BLaER1 treated with 17β-estradiol and CSF1 and Interleukin-3, amounts not matched to agents 10 nM and 100 nM (cell line): ENCODE measurements around the gene MRTFB.
A peak's percentile ranks its signal among the peaks of the same experiment; 100 is the strongest.
"Not testable (repeated sequence)": the region's sequence is repeated elsewhere in the genome, so short reads cannot be mapped to it uniquely, and the experiment has no call there.

Experiments
- H3K27ac ChIP-seq, 11 experiments: shearing (Covaris generic); formaldehyde crosslinking; 2 replicates each; pipeline ENCODE4 v1.8.1; 2022
- H3K27me3 ChIP-seq, 11 experiments: shearing (Covaris generic); formaldehyde crosslinking; 2 replicates each; pipeline ENCODE4 v1.8.1; 2022
- H3K36me3 ChIP-seq, 11 experiments: shearing (Covaris generic); formaldehyde crosslinking; 2 replicates each; pipeline ENCODE4 v1.8.1; 2022
- H3K4me1 ChIP-seq, 10 experiments: shearing (Covaris generic); formaldehyde crosslinking; 2 replicates each; pipeline ENCODE4 v1.8.1; 2022
- H3K4me2 ChIP-seq, 11 experiments: shearing (Covaris generic); formaldehyde crosslinking; 2 replicates each; pipeline ENCODE4 v1.8.1; 2022
- H3K4me3 ChIP-seq, 10 experiments: shearing (Covaris generic); formaldehyde crosslinking; 2 replicates each; pipeline ENCODE4 v1.8.1; 2022
- H3K9ac ChIP-seq, 11 experiments: shearing (Covaris generic); formaldehyde crosslinking; 2 replicates each; pipeline ENCODE4 v1.8.1; 2022
- H3K9me3 ChIP-seq, 11 experiments: shearing (Covaris generic); formaldehyde crosslinking; replicated peaks in 1 of 11; 2 replicates each; pipeline ENCODE4 v1.8.1; 2022
- H4K20me1 ChIP-seq, 11 experiments: shearing (Covaris generic); formaldehyde crosslinking; 2 replicates each; pipeline ENCODE4 v1.8.1; 2022
- Cebpa-rat ChIP-seq, 11 experiments: shearing (Covaris generic); IDR thresholded peaks; 2 replicates each; pipeline ENCODE4 v1.8.1; 2022

Gene MRTFB

DNA sequence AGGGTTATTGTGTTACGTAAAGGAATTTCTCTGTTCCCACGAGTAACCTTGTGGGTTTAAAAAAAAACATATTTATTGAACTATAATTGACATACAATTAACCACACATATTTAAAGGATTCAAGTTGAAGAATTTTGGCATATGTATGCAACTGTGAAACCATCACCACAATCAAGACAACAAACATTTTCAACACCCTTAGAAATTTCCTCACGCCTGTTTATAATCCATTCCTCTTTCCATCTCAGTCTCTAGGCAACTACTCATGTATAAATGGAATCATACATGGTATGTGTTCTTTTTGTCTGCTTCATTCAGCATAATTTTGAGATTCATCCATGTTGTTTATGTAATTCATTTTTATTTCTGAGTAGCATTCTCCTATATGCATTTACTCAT lies 104.0 kb downstream of the MRTFB start:
- H3K4me1 ChIP-seq = no peaks in the 10 kb centered on the region
- no peak overlapping the region for H3K4me2 ChIP-seq
- no peak for TF ChIP-seq Cebpa-rat (IDR thresholded peaks at IDR 0.05)
- H3K27ac ChIP-seq = no peak overlapping the region
- H3K9ac ChIP-seq = no peak overlapping the region
- H3K4me3 ChIP-seq = no peak overlapping the region
- peaks cover 11 to 29% (median 16%) of the 10 kb centered on the region in 11 experiments; a peak in 21 of 22 replicates for H3K9me3 ChIP-seq
- H3K27me3 ChIP-seq = no peaks in the 10 kb centered on the region
- H4K20me1 ChIP-seq = no peaks in the 10 kb centered on the region
- H3K36me3 ChIP-seq = peaks cover 0 to 14% (median 3%) of the 10 kb centered on the region in 11 experiments; a peak in 4 of 22 replicates

DNA sequence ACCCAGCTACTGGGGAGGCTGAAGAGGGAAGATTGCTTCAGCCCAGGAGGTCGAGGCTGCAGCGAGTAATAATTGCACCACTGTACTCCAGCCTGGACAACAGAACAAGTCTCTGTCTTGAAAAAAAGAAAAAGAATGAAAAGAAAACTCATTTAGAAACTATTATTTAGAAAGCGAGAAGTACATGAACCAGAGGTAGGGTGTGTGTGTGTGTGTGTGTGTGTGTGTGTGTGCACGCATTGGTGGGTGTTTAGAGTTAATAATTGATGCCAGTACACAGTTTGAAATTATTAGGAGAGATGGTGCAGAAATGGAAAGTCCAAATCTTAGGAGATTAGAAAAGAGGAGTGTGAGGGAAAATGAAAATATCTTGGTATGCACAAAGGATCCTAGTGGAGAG lies 106.6 kb downstream of the MRTFB start:
- Histone ChIP-seq H3K9ac (no peak overlapping the region), H3K4me2 (no peak overlapping the region), H3K4me3 (no peak overlapping the region), H3K36me3 (peaks cover 0 to 10% (median 0%) of the 10 kb centered on the region in 11 experiments; a peak in 3 of 22 replicates), H4K20me1 (no peaks in the 10 kb centered on the region), H3K9me3 (peaks cover 3 to 17% (median 8%) of the 10 kb centered on the region in 11 experiments; a peak in 18 of 22 replicates), H3K4me1 (peaks cover 0 to 23% (median 13%) of the 10 kb centered on the region in 10 experiments; a peak in 13 of 20 replicates), H3K27ac (no peak overlapping the region), H3K27me3 (no peaks in the 10 kb centered on the region)
- TF ChIP-seq Cebpa-rat (IDR thresholded peaks at IDR 0.05) = no peak

DNA sequence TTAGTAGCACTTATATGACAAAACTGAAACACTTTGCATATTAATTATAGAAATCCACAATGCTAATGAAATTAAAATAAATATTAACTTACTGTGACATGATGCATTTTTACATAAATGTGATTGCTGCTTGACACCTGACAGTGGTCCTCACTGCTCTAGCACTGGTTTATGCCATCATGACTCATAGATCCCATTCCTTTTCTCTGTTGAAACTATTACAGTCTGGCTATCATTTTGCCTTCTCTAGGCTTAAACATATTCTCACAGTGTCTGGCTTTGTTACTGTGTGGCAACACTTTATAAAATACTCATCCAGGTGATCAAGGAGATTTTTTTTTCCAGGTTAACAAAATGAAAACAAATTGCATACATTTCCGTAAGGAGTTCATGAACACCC lies 108.0 kb downstream of the MRTFB start:
- Histone ChIP-seq H3K4me2 (no peak overlapping the region), H3K9me3 (peaks cover 0 to 7% (median 5%) of the 10 kb centered on the region in 11 experiments; a peak in 14 of 22 replicates), H4K20me1 (no peaks in the 10 kb centered on the region), H3K4me3 (no peak overlapping the region), H3K36me3 (peaks cover 0 to 10% (median 0%) of the 10 kb centered on the region in 11 experiments; a peak in 3 of 22 replicates), H3K27me3 (no peaks in the 10 kb centered on the region), H3K9ac (no peak overlapping the region), H3K27ac (no peak overlapping the region), H3K4me1 (peaks cover 0 to 23% (median 13%) of the 10 kb centered on the region in 10 experiments; a peak in 13 of 20 replicates)
- TF ChIP-seq Cebpa-rat (IDR thresholded peaks at IDR 0.05) = no peak

DNA sequence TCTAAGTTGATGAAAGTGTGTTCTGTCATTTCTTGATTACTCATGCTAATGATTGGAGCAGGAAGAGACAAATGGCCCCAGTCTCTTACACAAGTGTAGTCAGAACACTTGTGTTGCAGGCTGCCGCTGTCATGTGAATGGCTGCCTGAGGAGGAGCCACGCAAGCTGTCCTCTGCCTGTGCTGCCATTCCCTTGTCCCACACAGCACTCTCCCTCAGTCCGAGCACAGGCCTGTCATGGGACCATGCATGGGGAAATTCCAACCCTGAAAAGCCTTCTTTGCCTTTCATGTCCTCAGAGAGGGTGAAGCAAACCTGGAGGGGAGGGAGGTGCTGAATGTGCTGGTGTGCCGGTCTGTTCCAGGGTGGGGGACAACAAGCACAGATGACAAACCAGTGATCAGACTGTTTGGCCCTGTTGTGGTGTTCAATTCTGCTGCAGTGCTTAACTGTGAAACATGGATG lies 109.4 kb downstream of the MRTFB start:
- H4K20me1 ChIP-seq = no peaks in the 10 kb centered on the region
- no peaks in the 10 kb centered on the region for H3K27me3 ChIP-seq
- H3K36me3 ChIP-seq = peaks cover 0 to 6% (median 0%) of the 10 kb centered on the region in 11 experiments; a peak in 1 of 22 replicates
- TF ChIP-seq Cebpa-rat (IDR thresholded peaks at IDR 0.05) = no peak
- H3K27ac ChIP-seq = peak overlapping the region in 4 of 11 experiments; percentile 3 to 24 (median 12); a peak in 3 of 22 replicates
- H3K9me3 ChIP-seq = no peaks in the 10 kb centered on the region
- H3K4me1 ChIP-seq = peaks cover 0 to 23% (median 13%) of the 10 kb centered on the region in 10 experiments; a peak in 13 of 20 replicates
- H3K4me3 ChIP-seq = no peak overlapping the region
- H3K4me2 ChIP-seq = peak overlapping the region in 6 of 11 experiments; percentile 3 to 65 (median 50); a peak in 11 of 22 replicates
- H3K9ac ChIP-seq = no peak overlapping the region

GRCh38 chr16:14181371-14182050 lies 110.4 kb downstream of the MRTFB start:
- H3K27me3 ChIP-seq = no peaks in the 10 kb centered on the region
- H3K4me3 ChIP-seq = no peak overlapping the region
- peak overlapping the region in 5 of 11 experiments; percentile 27 to 45 (median 38); a peak in 8 of 22 replicates for H3K4me2 ChIP-seq
- H3K4me1 ChIP-seq = peaks cover 0 to 31% (median 16%) of the 10 kb centered on the region in 10 experiments; a peak in 13 of 20 replicates
- peaks cover 0 to 6% (median 0%) of the 10 kb centered on the region in 11 experiments; a peak in 1 of 22 replicates for H3K36me3 ChIP-seq
- H3K27ac ChIP-seq = no peak overlapping the region; a peak in 1 of 22 replicates
- peaks cover 0 to under 1% (median 0%) of the 10 kb centered on the region in 11 experiments; a peak in 2 of 22 replicates for H4K20me1 ChIP-seq
- no peak for TF ChIP-seq Cebpa-rat (IDR thresholded peaks at IDR 0.05)
- no peak overlapping the region for H3K9ac ChIP-seq
- H3K9me3 ChIP-seq = no peaks in the 10 kb centered on the region

DNA sequence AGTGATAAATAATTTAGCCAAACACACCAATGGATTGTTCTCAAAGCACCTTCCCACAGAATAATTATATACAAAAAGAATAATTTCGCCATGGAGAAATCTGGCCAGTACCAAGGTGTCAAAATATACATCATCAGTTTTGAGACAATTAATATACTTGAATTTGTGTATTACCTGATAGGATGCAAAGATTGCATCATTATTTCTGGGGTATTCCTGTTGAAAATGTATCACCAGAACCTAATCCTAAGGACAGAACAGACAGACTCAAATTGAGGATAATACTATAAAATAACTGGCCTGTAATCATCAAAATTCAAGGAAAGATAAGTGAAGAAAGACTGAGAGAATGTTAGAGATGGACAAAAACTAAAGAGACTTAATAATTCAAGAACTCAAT lies 111.9 kb downstream of the MRTFB start:
- H3K27ac ChIP-seq = no peak overlapping the region
- H3K4me2 ChIP-seq = no peak overlapping the region
- H3K9ac ChIP-seq = no peak overlapping the region
- H3K36me3 ChIP-seq = peaks cover 0 to 6% (median 0%) of the 10 kb centered on the region in 11 experiments; a peak in 1 of 22 replicates
- no peak for TF ChIP-seq Cebpa-rat (IDR thresholded peaks at IDR 0.05)
- peaks cover 0 to 41% (median 16%) of the 10 kb centered on the region in 10 experiments; a peak in 13 of 20 replicates for H3K4me1 ChIP-seq
- H4K20me1 ChIP-seq = peaks cover 0 to 7% (median 0%) of the 10 kb centered on the region in 11 experiments; a peak in 2 of 22 replicates
- H3K27me3 ChIP-seq = no peaks in the 10 kb centered on the region
- no peaks in the 10 kb centered on the region for H3K9me3 ChIP-seq
- H3K4me3 ChIP-seq = no peak overlapping the region

- H3K27me3 ChIP-seq, H3K36me3 ChIP-seq, H4K20me1 ChIP-seq, H3K9ac ChIP-seq, H3K27ac ChIP-seq, H3K4me3 ChIP-seq, H3K9me3 ChIP-seq, H3K4me2 ChIP-seq: not testable (repeated sequence)
- H3K4me1 ChIP-seq = peaks cover 0 to 41% (median 16%) of the 10 kb centered on the region in 10 experiments; a peak in 13 of 20 replicates
Observed at GRCh38 chr16:14183962-14184361, 112.8 kb downstream of the MRTFB start.

GRCh38 chr16:14186007-14186794 lies 115.1 kb downstream of the MRTFB start:
- Histone ChIP-seq H3K4me1 (peaks cover 0 to 31% (median 12%) of the 10 kb centered on the region in 10 experiments; a peak in 13 of 20 replicates), H3K27me3 (no peaks in the 10 kb centered on the region), H4K20me1 (peaks cover 0 to 7% (median 0%) of the 10 kb centered on the region in 11 experiments; a peak in 2 of 22 replicates), H3K27ac (no peak overlapping the region), H3K4me2 (peak overlapping the region in 3 of 11 experiments; percentile 8 to 35 (median 10); a peak in 4 of 22 replicates), H3K9me3 (no peaks in the 10 kb centered on the region), H3K36me3 (no peaks in the 10 kb centered on the region), H3K9ac (no peak overlapping the region), H3K4me3 (no peak overlapping the region)
- no peak for TF ChIP-seq Cebpa-rat (IDR thresholded peaks at IDR 0.05)
